HFF-Myc (cell line): ENCODE data around the gene ADAP2.

Experiments
- DNase-seq: peaks from one replicate; pipeline ENCODE4 v3.0.0-alpha.2; 2011; ENCODE audit warnings: low read depth; ENCODE audit errors: extremely low read depth
- H3K4me3 ChIP-seq: replicated peaks from 2 replicates; pipeline ENCODE4 v1.5.1; 2011; ENCODE audit warnings: low read depth, mild to moderate bottlenecking, control low read depth, low read length
- CTCF ChIP-seq: IDR thresholded peaks from 2 replicates; pipeline ENCODE4 v1.5.1; 2012; ENCODE audit warnings: mild to moderate bottlenecking, low read depth, low read length, control low read depth; ENCODE audit errors: missing control alignments

Gene ADAP2, protein sequence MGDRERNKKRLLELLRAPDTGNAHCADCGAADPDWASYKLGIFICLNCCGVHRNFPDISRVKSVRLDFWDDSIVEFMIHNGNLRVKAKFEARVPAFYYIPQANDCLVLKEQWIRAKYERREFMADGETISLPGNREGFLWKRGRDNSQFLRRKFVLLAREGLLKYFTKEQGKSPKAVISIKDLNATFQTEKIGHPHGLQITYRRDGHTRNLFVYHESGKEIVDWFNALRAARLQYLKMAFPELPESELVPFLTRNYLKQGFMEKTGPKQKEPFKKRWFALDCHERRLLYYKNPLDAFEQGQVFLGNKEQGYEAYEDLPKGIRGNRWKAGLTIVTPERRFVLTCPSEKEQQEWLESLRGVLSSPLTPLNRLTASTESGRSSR

DNA sequence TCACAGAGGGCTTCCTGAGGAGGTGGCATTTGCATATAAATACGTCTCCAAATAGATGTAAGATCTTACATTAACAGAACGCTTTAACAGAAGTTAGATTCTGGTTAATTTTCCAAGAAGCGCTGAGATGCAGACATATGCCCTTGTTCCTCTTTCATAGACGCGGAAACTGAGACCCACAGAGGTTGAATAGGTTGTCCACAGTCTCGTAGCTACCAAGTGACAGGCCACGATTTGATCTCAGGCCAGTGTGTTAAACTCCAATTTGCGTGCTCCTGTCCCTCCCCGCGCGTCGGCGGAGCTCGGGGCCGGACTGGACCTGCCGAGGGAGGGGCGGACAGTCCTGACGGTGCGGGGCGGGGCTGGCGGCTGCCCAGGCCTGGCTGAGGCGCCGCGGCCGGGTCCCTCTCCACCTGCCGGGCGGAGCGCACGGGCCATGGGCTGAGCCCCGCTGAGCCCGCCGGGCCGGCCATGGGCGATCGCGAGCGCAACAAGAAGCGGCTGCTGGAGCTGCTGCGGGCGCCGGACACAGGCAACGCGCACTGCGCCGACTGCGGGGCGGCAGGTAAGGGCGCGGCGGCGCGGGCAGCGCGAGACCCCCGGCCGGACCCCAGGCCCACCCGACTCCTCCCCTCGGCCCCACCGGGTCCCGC is at the start of gene ADAP2:
Gene ADAP2, plus strand, starts transcription at position 402 of the 653 bp plus-strand sequence. Its CDS starts 70 bp downstream, at position 472.
- no peak for TF ChIP-seq CTCF
- no peak for DNase-seq
- H3K4me3 ChIP-seq, result peak within 1 kb of the TSS; percentile 19; the same call in 1 of the 2 replicates

- no peak for TF ChIP-seq CTCF
- DNase-seq, result no peak
These were observed 35.6 kb upstream of the ADAP2 start for GRCh38 chr17:30886187-30886586.

DNA sequence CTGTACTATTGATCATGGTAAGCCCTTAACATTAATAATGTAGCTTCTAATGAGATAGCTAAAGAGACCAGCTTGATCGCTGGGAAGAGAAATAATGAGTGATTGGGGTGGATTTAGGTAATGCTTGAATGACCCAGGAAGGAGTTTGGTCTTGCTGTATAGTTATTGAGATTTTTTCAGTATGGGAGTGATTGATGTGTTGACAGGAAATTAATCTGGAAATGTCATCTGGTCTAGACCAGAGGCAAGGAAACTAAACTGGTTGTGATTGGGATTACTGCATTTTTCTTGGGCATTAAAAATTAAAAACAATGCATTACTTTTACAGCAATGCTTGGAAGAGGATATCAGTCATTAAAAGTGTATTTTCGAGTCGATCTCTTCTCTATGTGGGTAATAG is 27.5 kb upstream of the ADAP2 start:
- no peak for DNase-seq
- TF ChIP-seq CTCF, result no peak
- no peak overlapping the region for H3K4me3 ChIP-seq

More at GRCh38 chr17:30886187-30886586, 35.6 kb upstream of the ADAP2 start:
- no peak overlapping the region for H3K4me3 ChIP-seq

DNA sequence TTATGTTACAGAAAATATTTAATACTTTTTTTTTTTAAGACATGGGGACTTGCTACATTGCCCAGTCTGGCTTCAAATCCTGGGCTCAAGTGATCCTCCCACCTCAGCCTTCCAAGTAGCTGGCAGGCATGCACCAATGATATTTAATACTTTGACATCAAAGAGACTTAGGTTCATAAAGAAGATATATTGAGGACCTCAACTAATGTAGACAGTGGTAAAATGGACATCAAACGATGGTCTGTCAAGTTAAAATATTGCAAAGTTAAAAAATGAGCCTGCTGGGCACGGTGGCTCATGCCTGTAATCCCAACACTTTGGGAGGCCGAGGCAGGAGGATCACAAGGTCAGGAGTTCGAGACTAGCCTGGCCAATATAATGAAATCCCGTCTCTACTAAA is 24.4 kb upstream of the ADAP2 start:
- DNase-seq, result no peak
- no peak for TF ChIP-seq CTCF

DNA sequence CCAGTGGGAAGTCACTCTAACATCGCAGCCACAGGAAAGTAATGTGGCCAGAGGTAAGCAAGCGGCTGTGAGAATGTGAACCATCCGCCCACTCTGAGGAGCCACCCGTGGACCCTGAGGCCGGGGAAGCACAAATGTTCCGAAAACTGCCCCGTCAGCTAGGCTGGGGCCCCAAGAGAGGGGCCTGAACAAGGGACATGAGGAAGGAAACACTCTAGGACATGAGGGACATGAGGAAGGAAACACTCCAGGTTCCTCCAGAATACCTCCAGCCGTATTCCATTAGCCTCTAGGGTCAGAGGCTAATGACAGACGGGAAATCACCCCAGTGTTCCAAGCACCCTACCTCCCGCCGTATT is 16.0 kb upstream of the ADAP2 start:
- no peak for DNase-seq
- H3K4me3 ChIP-seq, result peak overlapping the region; percentile 86
- TF ChIP-seq CTCF, result no peak

More for the DNA sequence above, 24.4 kb upstream of the ADAP2 start:
- H3K4me3 ChIP-seq, result no peak overlapping the region

- no peak for TF ChIP-seq CTCF
- H3K4me3 ChIP-seq, result peak within 1 kb of the TSS; percentile 86
- DNase-seq, result peak; percentile 48
These were observed 15.4 kb upstream of the ADAP2 start, which contains the start of gene TEFM for GRCh38 chr17:30906101-30906911. TSS of gene TEFM (minus strand) at chr17:30906238. CDS start at chr17:30906198, 40 bp downstream.
